Omental fat pad (tissue), 4 donors: Measurements from ENCODE around the gene NOTCH2. TPM values are rescaled to one million over a fixed set of nuclear protein-coding genes. Genes with fewer than 3 reads are reported as not detected.

Experiments
- ATAC-seq: fragments of 150-250 bp; one replicate; pipeline ENCODE4 v1.9.1; 2016; ENCODE audit warnings: mild to moderate bottlenecking, moderate library complexity; ENCODE audit not compliant: low FRiP score
- DNase-seq: peaks from one replicate; pipeline ENCODE4 v3.0.0-alpha.2; 2019; ENCODE audit warnings: low spot score
- total RNA-seq, 4 donors: library from RNA; depleted of rRNA; stranded (reverse); fragments of >200 nt; gene quantifications; one replicate each; pipeline ENCODE4 v1.1.0, GENCODE V29; 2016
- TF ChIP-seq, protein P1 (sequence below), 3 donors: fragments of 450-650 bp; IDR thresholded peaks; one replicate each; pipeline ENCODE4 v1.5.1; 2016 to 2017; ENCODE audit warnings: antibody characterized with exemption in 3 of 3, mild to moderate bottlenecking in 3 of 3, moderate library complexity in 2 of 3

Gene NOTCH2
- total RNA-seq, 4 donors from 2014 or later: 72.5 to 96.8 (median 85.5) TPM

GRCh38 chr1:119929643-119930315, 139.7 kb downstream of the NOTCH2 start:
- ATAC-seq (no peak), DNase-seq (no peak)
- TF ChIP-seq, protein P1, sequence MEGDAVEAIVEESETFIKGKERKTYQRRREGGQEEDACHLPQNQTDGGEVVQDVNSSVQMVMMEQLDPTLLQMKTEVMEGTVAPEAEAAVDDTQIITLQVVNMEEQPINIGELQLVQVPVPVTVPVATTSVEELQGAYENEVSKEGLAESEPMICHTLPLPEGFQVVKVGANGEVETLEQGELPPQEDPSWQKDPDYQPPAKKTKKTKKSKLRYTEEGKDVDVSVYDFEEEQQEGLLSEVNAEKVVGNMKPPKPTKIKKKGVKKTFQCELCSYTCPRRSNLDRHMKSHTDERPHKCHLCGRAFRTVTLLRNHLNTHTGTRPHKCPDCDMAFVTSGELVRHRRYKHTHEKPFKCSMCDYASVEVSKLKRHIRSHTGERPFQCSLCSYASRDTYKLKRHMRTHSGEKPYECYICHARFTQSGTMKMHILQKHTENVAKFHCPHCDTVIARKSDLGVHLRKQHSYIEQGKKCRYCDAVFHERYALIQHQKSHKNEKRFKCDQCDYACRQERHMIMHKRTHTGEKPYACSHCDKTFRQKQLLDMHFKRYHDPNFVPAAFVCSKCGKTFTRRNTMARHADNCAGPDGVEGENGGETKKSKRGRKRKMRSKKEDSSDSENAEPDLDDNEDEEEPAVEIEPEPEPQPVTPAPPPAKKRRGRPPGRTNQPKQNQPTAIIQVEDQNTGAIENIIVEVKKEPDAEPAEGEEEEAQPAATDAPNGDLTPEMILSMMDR (IDR thresholded peaks at IDR 0.05): no peak

DNA sequence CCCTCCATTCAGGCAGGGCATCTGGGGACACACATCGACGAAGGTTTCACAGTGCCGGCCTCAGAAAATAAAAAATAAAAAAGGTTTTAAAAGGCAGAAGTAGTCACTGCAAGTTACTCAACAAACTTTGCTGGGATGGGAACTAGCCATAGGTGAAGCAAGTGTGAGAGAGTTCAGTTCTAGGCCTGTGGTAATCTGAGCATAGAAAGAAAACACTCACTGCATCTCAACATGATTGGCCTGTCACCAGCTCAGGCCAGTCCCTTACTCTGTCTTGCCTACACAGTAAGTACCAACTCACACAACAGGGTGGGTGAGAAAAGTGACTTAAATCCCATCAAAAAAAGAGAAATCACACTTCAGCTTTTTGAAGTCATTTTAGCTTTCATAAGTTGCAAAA, 142.9 kb downstream of the NOTCH2 start:
- DNase-seq: no peak
- TF ChIP-seq, protein P1 (IDR thresholded peaks at IDR 0.05): no peak
- ATAC-seq: no peak

DNA sequence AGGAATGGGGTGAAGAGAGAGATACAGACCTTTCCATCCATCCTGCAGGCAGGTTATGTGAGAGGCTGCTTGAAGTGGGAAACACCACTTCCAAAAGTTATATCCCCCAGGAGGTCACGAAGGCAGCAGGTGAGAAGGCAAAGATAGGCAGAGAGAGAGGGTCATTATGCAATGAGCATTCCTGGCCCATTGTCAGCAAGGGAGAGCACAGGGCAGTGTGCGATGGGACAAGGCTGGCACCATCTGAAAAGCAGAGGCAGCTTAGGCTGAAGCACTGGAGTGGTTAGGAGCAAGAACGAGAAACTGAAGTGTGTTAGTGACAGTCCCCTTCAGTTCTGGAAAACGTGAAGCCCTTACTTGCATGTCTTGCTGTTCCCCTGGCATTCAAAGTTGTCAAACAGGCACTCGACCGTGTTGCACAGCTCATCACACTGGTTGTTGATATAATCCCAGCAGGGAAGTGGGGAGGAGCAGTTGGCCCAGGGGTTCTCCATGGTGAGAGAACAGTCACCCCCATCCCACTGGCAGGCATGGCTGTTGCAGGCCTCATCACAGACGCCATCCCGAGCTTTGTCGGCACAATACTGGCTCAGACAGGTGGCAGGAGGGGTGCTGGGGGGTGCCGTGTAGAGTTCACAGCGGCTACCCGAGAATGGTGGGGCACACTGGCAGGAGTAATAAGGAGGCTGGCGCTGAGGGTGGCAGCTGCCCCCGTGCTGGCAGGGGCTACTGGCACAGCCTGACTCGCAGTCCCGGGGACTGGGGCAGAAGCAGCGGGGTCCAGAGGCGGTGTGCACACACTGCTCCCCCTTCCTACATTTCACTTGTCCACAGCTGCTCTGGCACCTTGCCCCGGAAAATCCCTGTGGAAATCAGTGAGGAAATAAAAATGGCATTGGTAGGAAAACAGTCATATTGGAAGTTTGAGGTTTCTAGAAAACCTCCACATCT, 144.2 kb downstream of the NOTCH2 start:
- no peak for DNase-seq
- TF ChIP-seq, protein P1 (IDR thresholded peaks at IDR 0.05): no peak
- no peak for ATAC-seq

DNA sequence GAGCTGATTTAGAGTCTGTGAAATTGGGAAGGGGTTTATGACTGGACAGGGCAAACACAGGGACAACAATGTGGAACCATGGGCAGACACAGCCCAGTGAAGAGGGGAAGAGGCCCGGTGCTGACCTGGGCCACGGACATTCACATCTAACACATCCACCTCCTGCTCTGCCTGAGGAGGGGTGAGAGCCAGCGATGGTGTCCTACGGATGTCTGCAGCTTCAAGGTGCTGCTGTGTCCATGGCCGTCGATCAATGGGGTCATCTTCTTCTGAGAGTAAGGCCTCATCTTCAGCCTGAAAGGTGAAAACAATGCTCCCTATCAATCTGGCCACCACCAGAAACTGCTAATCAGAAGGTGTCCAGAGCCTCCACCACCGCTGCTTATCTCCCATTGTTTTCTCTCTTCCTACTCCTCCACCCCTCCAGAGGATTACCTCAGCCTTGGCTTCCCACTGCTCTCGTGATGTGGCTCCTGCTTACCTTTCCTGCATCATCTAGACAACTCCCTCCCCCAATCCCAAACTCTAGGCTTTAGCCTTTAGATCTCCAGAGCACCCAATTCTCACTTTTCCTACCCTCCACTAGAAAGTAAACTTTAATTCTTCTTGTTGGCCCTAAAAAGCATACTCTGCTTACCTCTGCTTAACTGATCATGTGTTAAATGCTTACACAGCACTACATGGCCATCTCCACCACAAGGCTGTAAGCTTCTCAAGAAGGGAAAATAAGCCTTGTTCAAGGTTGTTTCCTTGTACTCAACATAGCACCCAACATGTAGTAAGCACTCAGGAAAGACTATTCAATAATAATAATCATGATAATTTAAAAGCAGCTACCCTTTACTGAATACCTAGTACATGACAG, 149.1 kb downstream of the NOTCH2 start:
- no peak for DNase-seq
- ATAC-seq: no peak
- TF ChIP-seq, protein P1 (IDR thresholded peaks at IDR 0.05): no peak

GRCh38 chr1:119919241-119919640, 150.2 kb downstream of the NOTCH2 start:
- ATAC-seq (no peak), DNase-seq (no peak)
- TF ChIP-seq, protein P1 (IDR thresholded peaks at IDR 0.05): no peak

DNA sequence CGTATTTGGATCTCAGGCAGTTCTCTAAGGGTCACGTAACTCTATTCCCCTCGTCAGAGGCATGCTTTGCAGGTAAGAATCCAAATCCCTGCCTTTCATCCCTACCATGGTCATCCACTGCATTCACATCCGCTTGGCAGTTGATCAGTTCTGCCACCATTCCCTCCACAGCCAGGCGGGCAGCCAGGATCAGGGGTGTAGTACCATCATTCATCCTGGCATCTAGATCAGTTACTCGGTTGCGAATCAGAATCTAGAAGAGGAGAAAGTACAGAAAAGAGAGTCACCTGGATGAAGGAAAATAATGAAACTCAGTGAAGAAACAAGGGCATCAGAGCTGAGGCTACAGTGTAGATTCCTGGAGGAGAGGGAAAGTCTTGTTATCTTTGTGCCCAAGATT, 151.2 kb downstream of the NOTCH2 start:
- TF ChIP-seq, protein P1 (IDR thresholded peaks at IDR 0.05): no peak
- DNase-seq (no peak), ATAC-seq (no peak)
